ENCODE measurements around the gene COL4A1. TPM values are rescaled to one million over a fixed set of nuclear protein-coding genes. Genes with fewer than 3 reads are reported as not detected.
A peak's percentile ranks its signal among the peaks of the same experiment; 100 is the strongest.

The COL4A1 gene
- total RNA-seq, 3 donors from 2014 or later, result 19.0 to 308 (median 61.9) TPM

DNA sequence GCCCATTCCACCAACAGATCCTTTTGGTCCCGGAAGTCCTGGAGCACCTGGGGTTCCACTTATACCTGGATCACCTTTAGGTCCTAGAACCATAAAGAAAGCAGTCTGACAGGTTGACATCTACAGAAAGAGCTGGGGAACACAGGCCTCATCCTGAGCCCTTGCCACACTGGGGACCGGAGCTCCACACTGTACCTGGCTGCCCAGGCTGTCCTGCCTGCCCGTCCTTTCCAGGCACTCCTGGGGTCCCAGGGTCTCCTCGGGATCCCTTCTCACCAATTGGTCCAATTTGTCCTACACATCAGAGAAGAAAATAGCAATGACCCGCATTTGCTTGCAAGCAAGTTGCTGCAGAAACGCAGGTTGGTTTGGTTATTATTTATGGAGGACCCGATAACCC is 130.5 kb downstream of the COL4A1 start:
- no peak for DNase-seq
- Histone ChIP-seq H3K4me1 (ENCODE audit: low read depth) (no peaks in the 10 kb centered on the region), H3K36me3 (ENCODE audit: low read depth) (no peaks in the 10 kb centered on the region)

DNA sequence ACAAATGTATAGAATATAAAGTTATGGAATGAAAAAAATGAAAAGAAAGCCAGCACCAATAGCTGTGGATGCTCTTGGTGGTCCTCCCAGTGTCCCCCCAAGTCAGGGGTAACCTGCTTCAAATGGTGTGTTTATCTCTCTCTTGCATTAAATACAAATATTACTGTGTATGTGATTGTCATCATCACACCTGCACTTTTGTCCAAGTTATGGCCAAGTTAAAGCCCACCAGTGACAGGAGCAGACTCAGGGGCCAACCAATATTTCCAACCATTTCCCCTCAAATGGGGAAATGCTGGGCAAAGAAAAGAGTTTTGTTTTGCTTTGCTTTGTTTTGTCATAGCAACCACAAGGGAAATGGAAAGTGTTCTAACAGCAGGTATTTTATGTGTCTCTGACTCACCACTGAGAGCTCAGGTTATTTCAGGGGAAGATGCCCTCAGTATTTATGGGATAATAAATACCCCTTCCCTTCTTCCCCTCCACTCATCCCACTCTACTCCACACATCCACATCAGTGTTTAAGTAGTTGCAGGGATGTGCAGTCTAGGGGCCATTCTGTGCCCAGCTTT is 133.6 kb downstream of the COL4A1 start:
- Histone ChIP-seq H3K36me3 (ENCODE audit: low read depth) (no peaks in the 10 kb centered on the region), H3K9me3 (peaks cover 8% of the 10 kb centered on the region), H3K4me3 (no peak overlapping the region), H3K4me1 (ENCODE audit: low read depth) (peaks cover 2% of the 10 kb centered on the region)
- intact Hi-C loops (cut with DNase I, micrococcal nuclease), result no loop called here
- TF ChIP-seq, protein P1, sequence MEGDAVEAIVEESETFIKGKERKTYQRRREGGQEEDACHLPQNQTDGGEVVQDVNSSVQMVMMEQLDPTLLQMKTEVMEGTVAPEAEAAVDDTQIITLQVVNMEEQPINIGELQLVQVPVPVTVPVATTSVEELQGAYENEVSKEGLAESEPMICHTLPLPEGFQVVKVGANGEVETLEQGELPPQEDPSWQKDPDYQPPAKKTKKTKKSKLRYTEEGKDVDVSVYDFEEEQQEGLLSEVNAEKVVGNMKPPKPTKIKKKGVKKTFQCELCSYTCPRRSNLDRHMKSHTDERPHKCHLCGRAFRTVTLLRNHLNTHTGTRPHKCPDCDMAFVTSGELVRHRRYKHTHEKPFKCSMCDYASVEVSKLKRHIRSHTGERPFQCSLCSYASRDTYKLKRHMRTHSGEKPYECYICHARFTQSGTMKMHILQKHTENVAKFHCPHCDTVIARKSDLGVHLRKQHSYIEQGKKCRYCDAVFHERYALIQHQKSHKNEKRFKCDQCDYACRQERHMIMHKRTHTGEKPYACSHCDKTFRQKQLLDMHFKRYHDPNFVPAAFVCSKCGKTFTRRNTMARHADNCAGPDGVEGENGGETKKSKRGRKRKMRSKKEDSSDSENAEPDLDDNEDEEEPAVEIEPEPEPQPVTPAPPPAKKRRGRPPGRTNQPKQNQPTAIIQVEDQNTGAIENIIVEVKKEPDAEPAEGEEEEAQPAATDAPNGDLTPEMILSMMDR (IDR thresholded peaks at IDR 0.05), result no peak
- no peak for DNase-seq
- no peak for ATAC-seq

More for the DNA sequence above, 130.5 kb downstream of the COL4A1 start:
- Histone ChIP-seq H3K9me3 (peaks cover 8% of the 10 kb centered on the region), H3K4me3 (no peak overlapping the region)
- intact Hi-C loops (cut with DNase I, micrococcal nuclease), result no loop called here
- TF ChIP-seq, protein P1 (IDR thresholded peaks at IDR 0.05), result no peak
- ATAC-seq, result no peak

DNA sequence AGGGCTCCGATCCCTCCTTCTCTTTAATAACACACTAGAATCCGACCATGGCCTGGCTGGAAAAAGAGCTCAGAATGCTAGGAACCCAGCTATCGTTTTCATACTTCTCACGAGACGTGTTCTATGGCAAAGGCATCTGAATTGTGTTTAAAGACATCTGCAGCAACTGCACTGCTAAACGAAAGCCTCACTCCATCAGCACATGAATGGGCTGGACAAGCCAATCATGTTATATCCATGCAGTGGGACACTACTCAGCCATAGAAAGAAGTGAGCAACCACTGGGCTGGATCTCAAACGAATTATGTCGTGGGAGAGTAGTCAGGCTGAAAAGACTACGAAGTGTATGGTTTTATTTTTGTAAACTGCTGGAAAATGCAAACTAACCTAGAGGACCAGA is 136.1 kb downstream of the COL4A1 start:
- DNase-seq, result no peak
- intact Hi-C loops (cut with DNase I, micrococcal nuclease), result no loop called here
- Histone ChIP-seq H3K4me1 (ENCODE audit: low read depth) (peaks cover 2% of the 10 kb centered on the region), H3K36me3 (ENCODE audit: low read depth) (no peaks in the 10 kb centered on the region), H3K4me3 (no peak overlapping the region), H3K9me3 (peaks cover 8% of the 10 kb centered on the region)
- TF ChIP-seq, protein P1 (IDR thresholded peaks at IDR 0.05), result no peak
- ATAC-seq, result no peak

DNA sequence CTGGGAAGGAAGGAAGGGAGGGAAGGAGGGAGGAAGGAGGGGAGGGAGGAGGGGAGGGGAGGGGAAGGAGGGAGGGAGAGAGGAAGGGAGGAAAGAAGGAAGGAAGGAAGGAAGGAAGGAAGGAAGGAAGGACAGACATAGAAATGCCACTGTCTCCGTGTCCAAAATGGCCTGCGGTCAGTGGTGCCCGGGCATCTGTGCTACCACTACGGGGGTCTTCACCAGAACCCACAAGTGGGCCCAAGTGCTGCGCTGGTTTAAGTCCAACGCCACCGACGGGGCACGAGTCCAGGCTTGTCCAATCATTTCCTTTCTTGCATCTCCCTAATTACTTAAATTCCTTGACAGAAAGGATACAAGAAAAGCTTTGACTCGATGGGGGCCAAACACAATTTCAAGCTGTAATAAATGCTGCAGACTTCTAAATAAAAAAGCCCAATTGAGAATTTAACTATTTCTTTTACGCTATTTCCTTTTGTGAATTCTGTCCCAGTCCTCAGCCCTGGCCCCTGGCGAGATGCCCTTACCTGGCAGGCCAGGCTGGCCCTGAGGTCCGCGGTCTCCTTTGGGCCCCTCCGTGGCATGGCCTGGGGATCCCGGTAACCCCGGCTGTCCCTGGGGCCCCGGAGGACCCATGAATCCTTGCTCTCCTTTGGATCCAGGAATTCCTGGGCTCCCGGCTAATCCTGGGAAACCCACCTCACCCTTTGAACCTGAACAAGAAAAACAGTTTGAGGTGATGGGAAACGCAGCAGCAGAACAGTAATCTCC is 136.8 kb downstream of the COL4A1 start:
- no peak for DNase-seq
- no peaks in the 10 kb centered on the region for H3K36me3 ChIP-seq (ENCODE audit: low read depth)
- peaks cover 2% of the 10 kb centered on the region for H3K4me1 ChIP-seq (ENCODE audit: low read depth)
- no peak overlapping the region for H3K4me3 ChIP-seq
- H3K9me3 ChIP-seq, result peaks cover 8% of the 10 kb centered on the region
- intact Hi-C loops (cut with DNase I, micrococcal nuclease), result no loop called here
- TF ChIP-seq, protein P1 (IDR thresholded peaks at IDR 0.05), result no peak
- ATAC-seq, result no peak

DNA sequence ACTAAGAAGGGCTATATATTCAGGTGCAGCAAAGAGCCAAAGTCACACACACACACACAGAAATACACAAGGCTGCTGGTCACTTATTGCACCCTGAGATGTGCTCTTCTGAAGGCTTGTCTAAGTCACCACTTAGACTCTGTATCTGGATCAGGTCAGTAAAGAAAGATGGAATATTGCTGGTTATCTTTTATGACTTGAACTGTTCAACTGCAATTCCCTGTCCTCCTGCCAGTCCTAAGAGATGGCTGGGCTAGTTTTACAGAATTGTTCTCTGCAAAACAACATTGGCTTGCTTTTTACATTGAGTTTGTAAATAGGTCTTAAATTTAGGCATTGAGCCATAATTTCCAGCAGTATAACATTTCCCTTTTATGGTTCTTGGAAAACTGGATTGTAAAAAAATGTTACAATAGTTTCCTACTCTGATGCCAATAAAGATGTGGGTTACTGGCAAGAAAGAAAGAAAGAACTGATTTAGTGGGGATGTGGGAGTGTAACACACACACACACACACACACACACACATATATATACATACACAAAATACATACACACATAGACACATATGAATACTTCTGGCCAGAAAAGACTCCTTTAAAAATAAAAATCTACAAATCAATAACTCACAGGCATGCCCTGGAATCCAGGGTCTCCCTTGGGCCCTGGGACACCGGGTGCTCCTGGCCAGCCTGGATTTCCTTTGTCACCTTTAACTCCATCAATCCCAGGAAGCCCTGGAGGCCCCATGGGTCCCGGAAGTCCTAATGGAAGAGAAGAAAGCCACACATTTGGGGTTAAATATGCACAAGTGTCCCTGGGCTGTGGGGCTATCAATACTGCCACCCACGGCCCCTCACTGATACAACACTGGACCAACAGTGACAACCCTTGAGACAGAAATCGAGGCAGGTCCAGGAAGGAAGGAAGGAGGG is 137.7 kb downstream of the COL4A1 start:
- TF ChIP-seq, protein P1 (IDR thresholded peaks at IDR 0.05), result no peak
- Histone ChIP-seq H3K4me3 (no peak overlapping the region), H3K36me3 (ENCODE audit: low read depth) (no peaks in the 10 kb centered on the region), H3K4me1 (ENCODE audit: low read depth) (peaks cover 2% of the 10 kb centered on the region), H3K9me3 (peaks cover 8% of the 10 kb centered on the region)
- DNase-seq (peak in 1 of 3 donors; percentile 28), ATAC-seq (peak; percentile 49)
- intact Hi-C loops (cut with DNase I, micrococcal nuclease), result no loop called here

Data from mucosa of descending colon (tissue), 3 donors.